Measurements from ENCODE around the gene MEP1B. TPM values are rescaled to one million over a fixed set of nuclear protein-coding genes. Genes with fewer than 3 reads are reported as not detected.

The MEP1B gene
- total RNA-seq (under 1 TPM in 2 of 7 donors, not detected in 5; 0.10 to 0.72 TPM), polyA plus RNA-seq (under 1 TPM in 1 of 2 donors, not detected in 1; 0.10 TPM)
- long read RNA-seq, donor 1: 0 reads
- long read RNA-seq, donor 2: 0 reads
- long read RNA-seq, donor 3: 0 reads

DNA sequence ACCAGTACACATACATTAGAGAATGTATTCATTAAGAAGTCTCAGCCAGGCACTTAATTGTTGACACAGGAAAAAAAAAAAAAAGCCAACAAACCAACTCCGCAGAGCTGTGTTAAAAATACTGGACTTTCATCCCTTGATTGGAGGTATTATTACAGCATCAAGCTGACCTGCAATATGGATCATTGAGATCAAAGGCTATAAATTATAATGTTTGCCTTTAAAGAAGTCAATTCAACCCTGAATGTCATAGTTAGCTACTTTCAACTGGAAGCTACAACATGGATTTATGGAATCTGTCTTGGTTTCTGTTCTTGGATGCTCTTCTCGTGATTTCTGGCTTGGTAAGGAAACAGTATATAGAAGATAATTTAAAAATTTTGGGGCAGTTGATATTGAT is at the start of gene MEP1B:
Gene MEP1B (plus strand): TSS at position 250 of the 400 bp plus-strand sequence. CDS start 32 bp downstream, at position 282.
- H3K9me3 ChIP-seq: no peaks in the 10 kb centered on the region
- H3K27ac ChIP-seq: no peak within 1 kb of the TSS
- H3K36me3 ChIP-seq: no peaks in the 10 kb centered on the region
- intact Hi-C loops (cut with DNase I): no loop called here
- WGBS, 3 donors: 78 to 85% (median 79%) methylated on average over 2 of the region's 2 CpGs
- H3K4me3 ChIP-seq: no peak within 1 kb of the TSS
- TF ChIP-seq EP300 (IDR thresholded peaks at IDR 0.05) (no peak), POLR2A (IDR thresholded peaks at IDR 0.05) (no peak), CTCF (IDR thresholded peaks at IDR 0.05) (no peak)
- no peak for DNase-seq
- H3K4me1 ChIP-seq (ENCODE audit: insufficient read depth): no peaks in the 10 kb centered on the region
- H3K27me3 ChIP-seq: no peaks in the 10 kb centered on the region

- no peak for DNase-seq
- Histone ChIP-seq H3K27ac (no peak overlapping the region), H3K9me3 (no peaks in the 10 kb centered on the region), H3K36me3 (no peaks in the 10 kb centered on the region), H3K27me3 (no peaks in the 10 kb centered on the region), H3K4me3 (no peak overlapping the region), H3K4me1 (ENCODE audit: insufficient read depth) (no peaks in the 10 kb centered on the region)
- intact Hi-C loops (cut with DNase I): no loop called here
- 40 to 73% (median 66%) methylated on average over 2 of the region's 2 CpGs for WGBS, 3 donors
- no peak for TF ChIP-seq EP300 (IDR thresholded peaks at IDR 0.05)
- no peak for TF ChIP-seq CTCF (IDR thresholded peaks at IDR 0.05)
- no peak for TF ChIP-seq POLR2A (IDR thresholded peaks at IDR 0.05)
Observed at GRCh38 chr18:32148185-32148870, 41.5 kb upstream of the MEP1B start.

DNA sequence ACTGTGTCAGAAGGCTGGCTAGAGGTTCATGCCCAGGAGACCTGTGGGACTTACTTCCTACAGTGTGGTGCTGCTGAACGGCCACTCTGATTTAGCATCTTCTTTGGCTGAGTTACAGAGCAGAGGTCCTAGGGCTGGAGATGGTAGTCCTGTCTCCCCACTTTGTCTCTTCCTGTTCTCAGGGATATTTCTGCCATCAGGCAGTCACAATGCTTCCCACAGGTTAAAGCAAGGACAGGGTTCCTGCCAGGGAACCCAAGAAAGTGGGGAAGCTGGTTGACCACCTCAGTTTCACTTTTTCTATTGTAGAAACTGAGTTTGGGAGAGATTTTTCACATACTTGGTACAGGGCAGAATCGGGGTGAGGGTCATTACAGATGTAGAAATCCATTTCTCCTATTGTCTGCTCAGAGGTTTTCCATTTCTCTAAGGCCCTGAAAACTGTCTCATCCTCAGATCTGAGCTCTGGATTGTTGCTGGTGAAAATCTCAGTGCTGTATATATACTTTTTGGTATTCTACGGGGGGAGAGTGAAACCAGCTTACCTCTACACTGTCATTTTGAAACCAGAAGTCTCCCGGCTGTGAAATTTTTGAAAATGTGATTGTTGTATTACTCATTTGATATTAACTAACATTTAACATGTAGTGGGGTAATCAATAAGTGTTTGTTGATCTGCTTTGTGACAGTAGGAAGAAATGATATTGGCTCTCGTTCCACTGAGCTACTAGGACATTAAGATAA is 37.0 kb upstream of the MEP1B start:
- intact Hi-C loops (cut with DNase I): no loop called here
- Histone ChIP-seq H3K4me1 (ENCODE audit: insufficient read depth) (no peaks in the 10 kb centered on the region), H3K36me3 (no peaks in the 10 kb centered on the region), H3K9me3 (no peaks in the 10 kb centered on the region), H3K27ac (no peak overlapping the region), H3K27me3 (no peaks in the 10 kb centered on the region), H3K4me3 (no peak overlapping the region)
- 87 to 90% (median 87%) methylated on average over 5 of the region's 5 CpGs for WGBS, 3 donors
- no peak for DNase-seq
- no peak for TF ChIP-seq EP300 (IDR thresholded peaks at IDR 0.05)
- no peak for TF ChIP-seq POLR2A (IDR thresholded peaks at IDR 0.05)
- no peak for TF ChIP-seq CTCF (IDR thresholded peaks at IDR 0.05)

DNA sequence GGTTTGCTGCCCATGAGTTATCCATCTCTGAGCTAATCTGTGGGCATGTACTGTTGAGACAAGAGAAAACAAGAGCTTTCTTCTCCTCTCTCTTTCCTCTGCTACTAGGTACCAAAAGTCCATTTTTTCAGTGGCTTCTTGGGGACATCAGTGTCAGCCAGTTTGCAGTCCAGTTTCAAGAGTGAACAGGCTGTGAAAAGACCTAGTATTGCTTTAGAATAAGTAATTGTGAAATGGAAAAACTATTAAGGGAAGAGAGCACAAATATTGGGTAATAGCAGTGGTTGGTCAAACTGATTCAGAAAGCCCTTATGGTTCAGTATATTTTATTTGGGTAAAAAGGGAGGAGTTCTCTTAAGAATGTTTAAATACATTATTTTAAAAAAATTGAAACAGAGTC is 33.0 kb upstream of the MEP1B start:
- H3K36me3 ChIP-seq: no peaks in the 10 kb centered on the region
- H3K27me3 ChIP-seq: no peaks in the 10 kb centered on the region
- H3K4me3 ChIP-seq: no peak overlapping the region
- H3K27ac ChIP-seq: no peak overlapping the region
- no peaks in the 10 kb centered on the region for H3K4me1 ChIP-seq (ENCODE audit: insufficient read depth)
- intact Hi-C loops (cut with DNase I): loop anchor here in 2 of 4 donors (5.0 kb wide), 2 partner anchors 390 to 395 kb away; no protein-coding TSS in a partner anchor
- H3K9me3 ChIP-seq: no peaks in the 10 kb centered on the region
- no peak for TF ChIP-seq CTCF (IDR thresholded peaks at IDR 0.05)
- TF ChIP-seq POLR2A (IDR thresholded peaks at IDR 0.05): no peak
- TF ChIP-seq EP300 (IDR thresholded peaks at IDR 0.05): no peak
- DNase-seq: no peak

Measured in ovary (tissue), 10 donors.